Hair follicular keratinocyte (primary cell): ENCODE measurements around the gene CSAG2. TPM values are rescaled to one million over a fixed set of nuclear protein-coding genes. Genes with fewer than 3 reads are reported as not detected.

Experiments used
- total RNA-seq: library from RNA; depleted of rRNA; stranded (reverse); fragments of >200 nt; gene quantifications from 2 replicates; pipeline ENCODE4 v1.2.3, GENCODE V29; 2015

The CSAG2 gene, protein sequence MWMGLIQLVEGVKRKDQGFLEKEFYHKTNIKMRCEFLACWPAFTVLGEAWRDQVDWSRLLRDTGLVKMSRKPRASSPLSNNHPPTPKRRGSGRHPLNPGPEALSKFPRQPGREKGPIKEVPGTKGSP
- total RNA-seq = not detected in 2 replicates

DNA sequence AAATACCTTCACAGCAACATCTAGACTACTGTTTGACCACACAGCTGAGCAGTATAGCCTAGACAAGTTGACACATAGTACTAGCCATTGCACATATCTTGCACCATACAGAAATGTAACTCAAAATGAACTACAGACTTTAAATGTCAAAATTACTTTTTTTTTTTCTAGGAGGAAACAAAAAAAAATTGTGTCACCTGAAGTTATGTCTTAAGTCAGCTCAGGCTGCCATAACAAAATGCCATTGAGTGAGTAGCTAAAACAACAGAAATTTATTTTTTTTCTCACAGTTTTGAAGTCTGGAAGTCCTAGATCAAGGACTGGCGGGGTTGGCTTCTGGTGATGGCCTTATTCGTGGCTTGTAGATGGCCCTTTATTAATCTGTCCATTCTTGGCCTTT is at the start of gene CSAG2:
CSAG2 (minus strand) TSS at position 101 of the 400 bp plus-strand sequence. CDS start 161 bp downstream, outside the sequence.

DNA sequence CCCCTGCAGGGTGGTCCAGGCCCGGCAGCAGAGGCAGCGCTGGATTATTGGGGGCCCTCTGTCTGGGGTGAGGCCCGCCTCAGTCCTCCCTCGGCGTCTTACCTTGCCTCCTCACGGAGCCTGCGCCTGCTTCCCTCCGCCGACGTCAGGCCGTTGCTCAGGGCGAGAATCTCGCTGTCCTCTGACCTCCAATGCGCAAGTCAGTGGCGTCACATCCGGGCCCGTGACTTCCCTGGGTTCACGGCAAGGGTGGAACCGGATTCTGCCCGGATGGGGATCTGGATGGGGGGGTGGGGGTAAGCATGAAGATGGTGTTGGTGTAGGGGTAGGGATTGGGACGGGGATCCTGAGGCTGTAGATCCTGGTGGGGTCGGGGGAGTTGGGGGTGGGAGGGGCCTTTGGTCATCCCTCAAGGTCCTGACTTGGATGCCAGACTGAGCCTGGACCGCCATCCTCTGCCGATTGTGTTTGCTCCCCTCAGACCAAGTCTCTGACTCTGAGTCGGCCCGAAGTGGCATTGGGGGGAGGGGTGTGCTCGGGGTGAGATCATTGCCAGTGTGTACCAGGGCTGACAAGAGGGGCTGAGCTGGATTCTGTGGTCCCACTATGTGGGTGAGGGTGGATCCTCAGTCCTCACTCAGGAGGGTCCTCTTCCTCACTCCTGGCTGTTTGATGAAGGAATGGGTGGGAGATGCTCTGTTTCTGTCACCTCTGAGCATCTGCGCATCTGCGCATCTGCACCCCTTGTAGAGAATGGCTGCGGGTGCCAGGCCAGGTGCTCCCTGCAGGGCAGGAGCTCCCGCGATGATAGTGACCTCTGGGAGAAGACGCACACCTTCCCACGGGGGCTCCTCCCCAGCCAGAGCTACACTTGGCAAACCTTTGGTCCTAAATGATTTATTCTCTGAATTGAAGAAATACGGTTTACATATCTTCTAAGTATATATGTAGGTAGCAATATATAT is 44.9 kb upstream of the CSAG2 start, which contains the start of gene MAGEA2:
MAGEA2 (minus strand) TSS at position 157 of the 965 bp plus-strand sequence. CDS start 2,479 bp downstream, outside the sequence.

DNA sequence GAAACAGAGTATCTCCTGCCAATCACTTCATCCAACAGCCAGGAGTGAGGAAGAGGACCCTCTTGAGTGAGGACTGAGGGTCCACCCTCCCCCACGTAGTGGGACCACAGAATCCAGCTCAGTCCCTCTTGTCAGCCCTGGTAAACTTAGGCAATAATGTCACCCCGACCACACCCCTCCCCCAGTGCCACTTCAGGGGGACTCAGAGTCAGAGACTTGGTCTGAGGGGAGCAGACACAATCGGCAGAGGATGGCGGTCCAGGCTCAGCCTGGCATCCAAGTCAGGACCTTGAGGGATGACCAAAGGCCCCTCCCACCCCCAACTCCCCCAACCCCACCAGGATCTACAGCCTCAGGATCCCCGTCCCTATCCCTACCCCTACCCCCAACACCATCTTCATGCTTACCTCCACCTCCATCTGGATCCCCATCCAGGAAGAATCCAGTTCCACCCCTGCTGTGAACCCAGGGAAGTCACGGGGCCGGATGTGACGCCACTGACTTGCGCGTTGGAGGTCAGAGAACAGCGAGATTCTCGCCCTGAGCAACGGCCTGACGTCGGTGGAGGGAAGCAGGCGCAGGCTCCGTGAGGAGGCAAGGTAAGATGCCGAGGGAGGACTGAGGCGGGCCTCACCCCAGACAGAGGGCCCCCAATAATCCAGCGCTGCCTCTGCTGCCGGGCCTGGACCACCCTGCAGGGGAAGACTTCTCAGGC is 24.3 kb upstream of the CSAG2 start, which contains the start of the genes CSAG1 and MAGEA12:
CSAG1 (minus strand) TSS at position 461 of the 715 bp plus-strand sequence. CDS start 1,261 bp downstream, outside the sequence.
MAGEA12 (plus strand) TSS at position 497 of the 715 bp plus-strand sequence. CDS start 2,405 bp downstream, outside the sequence.

DNA sequence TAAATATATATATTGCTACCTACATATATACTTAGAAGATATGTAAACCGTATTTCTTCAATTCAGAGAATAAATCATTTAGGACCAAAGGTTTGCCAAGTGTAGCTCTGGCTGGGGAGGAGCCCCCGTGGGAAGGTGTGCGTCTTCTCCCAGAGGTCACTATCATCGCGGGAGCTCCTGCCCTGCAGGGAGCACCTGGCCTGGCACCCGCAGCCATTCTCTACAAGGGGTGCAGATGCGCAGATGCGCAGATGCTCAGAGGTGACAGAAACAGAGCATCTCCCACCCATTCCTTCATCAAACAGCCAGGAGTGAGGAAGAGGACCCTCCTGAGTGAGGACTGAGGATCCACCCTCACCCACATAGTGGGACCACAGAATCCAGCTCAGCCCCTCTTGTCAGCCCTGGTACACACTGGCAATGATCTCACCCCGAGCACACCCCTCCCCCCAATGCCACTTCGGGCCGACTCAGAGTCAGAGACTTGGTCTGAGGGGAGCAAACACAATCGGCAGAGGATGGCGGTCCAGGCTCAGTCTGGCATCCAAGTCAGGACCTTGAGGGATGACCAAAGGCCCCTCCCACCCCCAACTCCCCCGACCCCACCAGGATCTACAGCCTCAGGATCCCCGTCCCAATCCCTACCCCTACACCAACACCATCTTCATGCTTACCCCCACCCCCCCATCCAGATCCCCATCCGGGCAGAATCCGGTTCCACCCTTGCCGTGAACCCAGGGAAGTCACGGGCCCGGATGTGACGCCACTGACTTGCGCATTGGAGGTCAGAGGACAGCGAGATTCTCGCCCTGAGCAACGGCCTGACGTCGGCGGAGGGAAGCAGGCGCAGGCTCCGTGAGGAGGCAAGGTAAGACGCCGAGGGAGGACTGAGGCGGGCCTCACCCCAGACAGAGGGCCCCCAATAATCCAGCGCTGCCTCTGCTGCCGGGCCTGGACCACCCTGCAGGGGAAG is 5.0 kb upstream of the CSAG2 start, which contains the start of gene MAGEA2B:
MAGEA2B (plus strand) TSS at position 814 of the 973 bp plus-strand sequence. CDS start 2,479 bp downstream, outside the sequence.

DNA sequence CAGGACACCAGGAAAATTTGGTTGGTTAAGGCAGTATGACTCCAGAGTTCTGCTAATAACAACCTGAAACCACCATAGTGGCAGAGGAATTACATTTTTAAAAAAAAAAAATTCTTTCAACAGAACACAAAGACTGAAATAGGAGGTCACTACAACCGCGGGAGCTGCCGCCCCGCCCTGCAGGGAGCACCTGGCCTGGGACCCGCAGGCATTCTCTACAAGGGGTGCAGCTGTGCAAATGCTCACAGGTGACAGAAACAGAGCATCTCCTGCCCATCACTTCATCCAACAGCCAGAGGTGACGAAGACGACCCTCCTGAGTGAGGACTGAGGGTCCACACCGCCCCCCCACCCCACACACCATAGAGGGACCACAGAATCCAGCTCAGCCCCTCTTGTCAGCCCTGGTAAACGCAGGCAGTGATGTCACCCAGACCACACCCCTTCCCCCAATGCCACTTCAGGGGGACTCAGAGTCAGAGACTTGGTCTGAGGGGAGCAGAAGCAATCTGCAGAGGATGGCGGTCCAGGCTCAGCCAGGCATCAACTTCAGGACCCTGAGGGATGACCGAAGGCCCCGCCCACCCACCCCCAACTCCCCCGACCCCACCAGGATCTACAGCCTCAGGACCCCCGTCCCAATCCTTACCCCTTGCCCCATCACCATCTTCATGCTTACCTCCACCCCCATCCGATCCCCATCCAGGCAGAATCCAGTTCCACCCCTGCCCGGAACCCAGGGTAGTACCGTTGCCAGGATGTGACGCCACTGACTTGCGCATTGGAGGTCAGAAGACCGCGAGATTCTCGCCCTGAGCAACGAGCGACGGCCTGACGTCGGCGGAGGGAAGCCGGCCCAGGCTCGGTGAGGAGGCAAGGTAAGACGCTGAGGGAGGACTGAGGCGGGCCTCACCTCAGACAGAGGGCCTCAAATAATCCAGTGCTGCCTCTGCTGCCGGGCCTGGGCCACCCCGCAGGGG is 10.8 kb downstream of the CSAG2 start, which contains the start of gene MAGEA3:
MAGEA3 (plus strand) TSS at position 843 of the 980 bp plus-strand sequence. CDS start 2,039 bp downstream, outside the sequence.

Other genes starting within 250 kb of the CSAG2 start
- not detected in 2 replicates for gene GABRQ, start 71.4 kb downstream of the CSAG2 start, total RNA-seq
- gene MAGEA3, start 10.5 kb downstream of the CSAG2 start, total RNA-seq = not detected in 2 replicates
- gene MAGEA2B, start 5.4 kb upstream of the CSAG2 start, total RNA-seq = not detected in 2 replicates
- not detected in 2 replicates for gene CSAG1, start 24.4 kb upstream of the CSAG2 start, total RNA-seq
- not detected in 2 replicates for gene MAGEA12, start 24.5 kb upstream of the CSAG2 start, total RNA-seq
- gene MAGEA2, start 44.6 kb upstream of the CSAG2 start, total RNA-seq = not detected in 2 replicates
- not detected in 2 replicates for gene CSAG3, start 49.9 kb upstream of the CSAG2 start, total RNA-seq
- not detected in 2 replicates for gene MAGEA6, start 60.4 kb upstream of the CSAG2 start, total RNA-seq
- gene CETN2, start 121.5 kb upstream of the CSAG2 start, total RNA-seq = 46.8 and 51.5 TPM in 2 replicates
- 32.7 and 44.9 TPM in 2 replicates for gene NSDHL, start 121.8 kb upstream of the CSAG2 start, total RNA-seq
- gene ZNF185, start 188.8 kb upstream of the CSAG2 start, total RNA-seq = 7.9 and 25.1 TPM in 2 replicates